HCT116 (cell line): ENCODE measurements around the gene HAND2.

Experiments used
- CBX3 ChIP-seq: IDR thresholded peaks from 2 replicates; pipeline ENCODE4 v1.6.1; 2012; ENCODE audit warnings: low read depth
- CEBPB ChIP-seq: IDR thresholded peaks from 2 replicates; pipeline ENCODE4 v1.6.1; 2012; ENCODE audit warnings: low read depth
- CTCF ChIP-seq, 3 experiments: fragments of 200-600 bp in 1 of 3; sonication (generic) in 1 of 3; IDR thresholded peaks in 2 of 3; conservative IDR thresholded peaks in 1 of 3; 2 replicates each; pipeline ENCODE4 v1.5.1; 2012 to 2017; ENCODE audit warnings: low read depth in 2 of 3, low read length in 2 of 3, antibody characterized with exemption in 1 of 3, borderline replicate concordance in 1 of 3, control low read depth in 1 of 3, mild to moderate bottlenecking in 1 of 3, mixed read lengths in 1 of 3, mixed run types in 1 of 3, moderate library complexity in 1 of 3; ENCODE audit not compliant: insufficient read depth in 1 of 3
- EZH2 ChIP-seq: fragments of 200-600 bp; sonication (generic); IDR thresholded peaks from 2 replicates; pipeline ENCODE4 v1.6.1; 2017; ENCODE audit warnings: antibody characterized with exemption, mixed run types
- EZH2phosphoT487 ChIP-seq: fragments of 200-600 bp; IDR thresholded peaks from 2 replicates; pipeline ENCODE4 v1.6.1; 2018; ENCODE audit warnings: antibody characterized with exemption, borderline replicate concordance
- POLR2A ChIP-seq: IDR thresholded peaks from 2 replicates; pipeline ENCODE4 v1.7.0; 2011; ENCODE audit warnings: borderline replicate concordance; ENCODE audit not compliant: insufficient read depth, insufficient read length; ENCODE audit errors: extremely low read depth
- POLR2AphosphoS5 ChIP-seq: IDR thresholded peaks from 2 replicates; pipeline ENCODE4 v1.6.1; 2011; ENCODE audit warnings: mild to moderate bottlenecking, low read depth, low read length, moderate library complexity
- RAD21 ChIP-seq: IDR thresholded peaks from 2 replicates; pipeline ENCODE4 v1.6.1; 2012; ENCODE audit warnings: low read depth, mild to moderate bottlenecking
- REST ChIP-seq: IDR thresholded peaks from 2 replicates; pipeline ENCODE4 v1.6.1; 2012; ENCODE audit warnings: low read depth
- ZBTB33 ChIP-seq: IDR thresholded peaks from 2 replicates; pipeline ENCODE4 v1.6.1; 2011; ENCODE audit warnings: mild to moderate bottlenecking, low read length, moderate library complexity; ENCODE audit not compliant: insufficient replicate concordance; ENCODE audit errors: extremely low read depth

GRCh38 chr4:173488656-173489055, 41.4 kb downstream of the HAND2 start:
- TF ChIP-seq CTCF (IDR thresholded peaks at IDR 0.05 in 2 of 3, conservative IDR thresholded peaks at IDR 0.05 in 1 of 3; ENCODE audit: borderline replicate concordance in 1 of 3, insufficient read depth in 1 of 3, low read depth in 2 of 3, low read length in 2 of 3), result no peak
- no peak for TF ChIP-seq RAD21
- no peak for TF ChIP-seq REST
- no peak for TF ChIP-seq POLR2A
- no peak for TF ChIP-seq EZH2phosphoT487
- no peak for TF ChIP-seq POLR2AphosphoS5
- TF ChIP-seq EZH2, result no peak
- TF ChIP-seq ZBTB33, result no peak
- TF ChIP-seq CEBPB, result no peak
- TF ChIP-seq CBX3, result no peak
